ENCODE measurements around the gene RPS2.

The RPS2 gene

GRCh38 chr16:1947369-1947670 lies 17.3 kb downstream of the RPS2 start:
- Histone ChIP-seq H3K27me3 (ENCODE audit: insufficient read depth, low read length) (peaks cover 15% of the 10 kb centered on the region), H3K27ac (ENCODE audit: low read depth, low read length, poor library complexity, severe bottlenecking) (no peak overlapping the region), H3K4me3 (ENCODE audit: low read depth, low read length, poor library complexity, severe bottlenecking) (no peak overlapping the region), H4K20me1 (ENCODE audit: insufficient read depth, low read length) (no peaks in the 10 kb centered on the region), H3K4me2 (ENCODE audit: low read length) (no peak overlapping the region), H3K4me1 (ENCODE audit: insufficient read depth, low read length, severe bottlenecking) (peaks cover 4% of the 10 kb centered on the region), H3K9me2 (ENCODE audit: low read depth, low read length) (no peaks in the 10 kb centered on the region), H3F3A (ENCODE audit: insufficient read depth, low read length) (no peaks in the 10 kb centered on the region), H3K9me3 (ENCODE audit: low read length) (no peaks in the 10 kb centered on the region), H2AFZ (ENCODE audit: low read length) (no peak overlapping the region), H3K36me3 (ENCODE audit: insufficient read depth, low read length) (no peaks in the 10 kb centered on the region), H3K79me2 (ENCODE audit: insufficient read depth, low read length) (no peaks in the 10 kb centered on the region), H3K9ac (ENCODE audit: low read length) (no peak overlapping the region)
- no peak for TF ChIP-seq CTCF (IDR thresholded peaks at IDR 0.05; ENCODE audit: low read length)
- no peak for TF ChIP-seq EZH2 (IDR thresholded peaks at IDR 0.05; ENCODE audit: borderline replicate concordance, low read length)

GRCh38 chr16:1946495-1947368 lies 17.9 kb downstream of the RPS2 start:
- Histone ChIP-seq H3K9ac (ENCODE audit: low read length) (no peak overlapping the region), H3K9me2 (ENCODE audit: low read depth, low read length) (no peaks in the 10 kb centered on the region), H3K79me2 (ENCODE audit: insufficient read depth, low read length) (no peaks in the 10 kb centered on the region), H3K9me3 (ENCODE audit: low read length) (no peaks in the 10 kb centered on the region), H2AFZ (ENCODE audit: low read length) (no peak overlapping the region), H3K4me3 (ENCODE audit: low read depth, low read length, poor library complexity, severe bottlenecking) (no peak overlapping the region), H3K4me1 (ENCODE audit: insufficient read depth, low read length, severe bottlenecking) (peaks cover 10% of the 10 kb centered on the region), H3K4me2 (ENCODE audit: low read length) (no peak overlapping the region), H3K36me3 (ENCODE audit: insufficient read depth, low read length) (no peaks in the 10 kb centered on the region), H3F3A (ENCODE audit: insufficient read depth, low read length) (no peaks in the 10 kb centered on the region), H4K20me1 (ENCODE audit: insufficient read depth, low read length) (no peaks in the 10 kb centered on the region), H3K27ac (ENCODE audit: low read depth, low read length, poor library complexity, severe bottlenecking) (no peak overlapping the region), H3K27me3 (ENCODE audit: insufficient read depth, low read length) (peaks cover 15% of the 10 kb centered on the region)
- TF ChIP-seq CTCF (IDR thresholded peaks at IDR 0.05; ENCODE audit: low read length) (no peak), EZH2 (IDR thresholded peaks at IDR 0.05; ENCODE audit: borderline replicate concordance, low read length) (no peak)

- no peaks in the 10 kb centered on the region for H3K36me3 ChIP-seq (ENCODE audit: insufficient read depth, low read length)
- H3K4me1 ChIP-seq (ENCODE audit: insufficient read depth, low read length, severe bottlenecking): peaks cover 14% of the 10 kb centered on the region
- no peaks in the 10 kb centered on the region for H3K79me2 ChIP-seq (ENCODE audit: insufficient read depth, low read length)
- no peak overlapping the region for H3K4me2 ChIP-seq (ENCODE audit: low read length)
- no peak overlapping the region for H2AFZ ChIP-seq (ENCODE audit: low read length)
- H3K9me2 ChIP-seq (ENCODE audit: low read depth, low read length): no peaks in the 10 kb centered on the region
- no peaks in the 10 kb centered on the region for H3F3A ChIP-seq (ENCODE audit: insufficient read depth, low read length)
- H3K9me3 ChIP-seq (ENCODE audit: low read length): no peaks in the 10 kb centered on the region
- peaks cover 11% of the 10 kb centered on the region; the same call in 1 of the 2 replicates for H3K27me3 ChIP-seq (ENCODE audit: insufficient read depth, low read length)
- H4K20me1 ChIP-seq (ENCODE audit: insufficient read depth, low read length): no peaks in the 10 kb centered on the region
- H3K4me3 ChIP-seq (ENCODE audit: low read depth, low read length, poor library complexity, severe bottlenecking): no peak overlapping the region
- H3K9ac ChIP-seq (ENCODE audit: low read length): no peak overlapping the region
- no peak overlapping the region for H3K27ac ChIP-seq (ENCODE audit: low read depth, low read length, poor library complexity, severe bottlenecking)
- TF ChIP-seq EZH2 (IDR thresholded peaks at IDR 0.05; ENCODE audit: borderline replicate concordance, low read length) (no peak), CTCF (IDR thresholded peaks at IDR 0.05; ENCODE audit: low read length) (no peak)
Observed at GRCh38 chr16:1945559-1946391, 18.9 kb downstream of the RPS2 start.

All from OCI-LY1 (cell line).